H9 (cell line): ENCODE data around the gene WDR17. TPM values are rescaled to one million over a fixed set of nuclear protein-coding genes. Genes with fewer than 3 reads are reported as not detected.

Experiments
- DNase-seq: peaks from one replicate; pipeline ENCODE4 v3.0.0-alpha.2; 2017
- H2AFZ ChIP-seq: one replicate; pipeline ENCODE4 v1.6.1; 2013; ENCODE audit warnings: mild to moderate bottlenecking, low read length, control low read depth, moderate library complexity
- H2AK5ac ChIP-seq: 2 replicates; pipeline ENCODE4 v1.6.1; 2013; ENCODE audit warnings: low read length, control low read depth, mixed read lengths; ENCODE audit not compliant: insufficient read length
- H2BK120ac ChIP-seq: one replicate; pipeline ENCODE4 v1.6.1; 2013; ENCODE audit warnings: low read depth, mild to moderate bottlenecking, low read length, control low read depth, inconsistent platforms; ENCODE audit not compliant: poor library complexity, severe bottlenecking
- H2BK12ac ChIP-seq: 2 replicates; pipeline ENCODE4 v1.6.1; 2013; ENCODE audit warnings: low read length, control low read depth, mixed read lengths, low read depth; ENCODE audit not compliant: insufficient read length
- H2BK15ac ChIP-seq: 2 replicates; pipeline ENCODE4 v1.6.1; 2013; ENCODE audit warnings: low read depth, low read length, control low read depth
- H2BK20ac ChIP-seq: one replicate; pipeline ENCODE4 v1.6.1; 2013; ENCODE audit warnings: low read depth, mild to moderate bottlenecking, low read length, control low read depth, inconsistent platforms; ENCODE audit not compliant: poor library complexity, severe bottlenecking
- H2BK5ac ChIP-seq: 2 replicates; pipeline ENCODE4 v1.6.1; 2013; ENCODE audit warnings: low read length, control low read depth, mixed read lengths; ENCODE audit not compliant: insufficient read length
- H3K14ac ChIP-seq: 2 replicates; pipeline ENCODE4 v1.6.1; 2013; ENCODE audit warnings: low read length, control low read depth; ENCODE audit not compliant: insufficient read depth
- H3K18ac ChIP-seq: 2 replicates; pipeline ENCODE4 v1.6.1; 2013; ENCODE audit warnings: low read depth, mild to moderate bottlenecking, mixed read lengths, low read length, control low read depth; ENCODE audit not compliant: insufficient read length
- H3K23ac ChIP-seq: 2 replicates; pipeline ENCODE4 v1.6.1; 2013; ENCODE audit warnings: low read length, control low read depth, mixed read lengths, low read depth; ENCODE audit not compliant: insufficient read length
- H3K23me2 ChIP-seq: 2 replicates; pipeline ENCODE4 v1.6.1; 2013; ENCODE audit warnings: low read depth, mild to moderate bottlenecking, mixed read lengths, low read length, control low read depth; ENCODE audit not compliant: insufficient read length, poor library complexity, severe bottlenecking
- H3K27ac ChIP-seq: 2 replicates; pipeline ENCODE4 v1.5.1; 2013; ENCODE audit warnings: low read length, control low read depth, mixed read lengths, low read depth; ENCODE audit not compliant: insufficient read length
- H3K27me3 ChIP-seq: 2 replicates; pipeline ENCODE4 v1.6.1; 2013; ENCODE audit warnings: low read length, control low read depth, inconsistent platforms; ENCODE audit not compliant: insufficient read depth
- H3K4ac ChIP-seq: 2 replicates; pipeline ENCODE4 v1.6.1; 2013; ENCODE audit warnings: low read depth, mild to moderate bottlenecking, control low read depth, inconsistent platforms, low read length, moderate library complexity
- H3K4me1 ChIP-seq: 2 replicates; pipeline ENCODE4 v1.6.1; 2013; ENCODE audit warnings: low read length, control low read depth, inconsistent platforms; ENCODE audit not compliant: insufficient read depth
- H3K4me2 ChIP-seq: 2 replicates; pipeline ENCODE4 v1.6.1; 2013; ENCODE audit warnings: low read length, control low read depth, mixed read lengths; ENCODE audit not compliant: insufficient read length, insufficient read depth
- H3K56ac ChIP-seq: 2 replicates; pipeline ENCODE4 v1.6.1; 2013; ENCODE audit warnings: low read depth, mild to moderate bottlenecking, mixed read lengths, low read length, control low read depth; ENCODE audit not compliant: insufficient read length
- H3K79me1 ChIP-seq: 2 replicates; pipeline ENCODE4 v1.6.1; 2013; ENCODE audit warnings: low read depth, mild to moderate bottlenecking, moderate library complexity, low read length, control low read depth, inconsistent platforms; ENCODE audit not compliant: insufficient read depth, poor library complexity, severe bottlenecking
- H3K79me2 ChIP-seq: 2 replicates; pipeline ENCODE4 v1.6.1; 2013; ENCODE audit warnings: low read length, control low read depth, inconsistent platforms; ENCODE audit not compliant: insufficient read depth
- H3K9ac ChIP-seq: 2 replicates; pipeline ENCODE4 v1.6.1; 2013; ENCODE audit warnings: low read length, control low read depth, mixed read lengths; ENCODE audit not compliant: insufficient read length; ENCODE audit errors: extremely low read depth
- H3K9me3 ChIP-seq: one replicate; pipeline ENCODE4 v1.6.1; 2013; ENCODE audit warnings: low read depth, low read length, inconsistent platforms; ENCODE audit not compliant: control insufficient read depth
- H3T11ph ChIP-seq: one replicate; pipeline ENCODE4 v1.6.1; 2013; ENCODE audit warnings: mild to moderate bottlenecking, low read length, control low read depth, inconsistent platforms
- H4K20me1 ChIP-seq: one replicate; pipeline ENCODE4 v1.6.1; 2013; ENCODE audit not compliant: control insufficient read depth, insufficient read length, insufficient read depth
- H4K5ac ChIP-seq: 2 replicates; pipeline ENCODE4 v1.6.1; 2013; ENCODE audit warnings: low read depth, mild to moderate bottlenecking, mixed read lengths, low read length, control low read depth; ENCODE audit not compliant: insufficient read length
- H4K8ac ChIP-seq: replicated peaks from 2 replicates; pipeline ENCODE4 v1.6.1; 2013; ENCODE audit warnings: low read length, control low read depth, mixed read lengths, low read depth; ENCODE audit not compliant: insufficient read length
- H4K91ac ChIP-seq: 2 replicates; pipeline ENCODE4 v1.6.1; 2013; ENCODE audit warnings: low read depth, mild to moderate bottlenecking, moderate library complexity, mixed read lengths, low read length, control low read depth; ENCODE audit not compliant: insufficient read length
- H3K27ac Mint-ChIP-seq, 3 experiments: 2 replicates in 2 of 3; 3 replicates in 1 of 3; pipeline ENCODE4 v1.8.0; 2020 to 2021; ENCODE audit warnings: mixed read lengths in 3 of 3, mild to moderate bottlenecking in 1 of 3, moderate library complexity in 1 of 3
- H3K27me3 Mint-ChIP-seq: 2 replicates; pipeline ENCODE4 v1.8.0; 2021; ENCODE audit warnings: low read depth, mild to moderate bottlenecking, moderate library complexity, mixed read lengths
- H3K36me3 Mint-ChIP-seq, 3 experiments: 2 replicates in 2 of 3; 3 replicates in 1 of 3; pipeline ENCODE4 v1.8.0; 2020 to 2021; ENCODE audit warnings: low read depth in 3 of 3, mixed read lengths in 3 of 3; ENCODE audit not compliant: insufficient read depth in 1 of 3
- H3K4me1 Mint-ChIP-seq, 2 experiments: 2 replicates each; pipeline ENCODE4 v1.8.0; 2020; ENCODE audit warnings: mixed read lengths in 2 of 2
- H3K4me3 Mint-ChIP-seq, 2 experiments: 2 replicates in 1 of 2; 3 replicates in 1 of 2; pipeline ENCODE4 v1.8.0; 2020 to 2021; ENCODE audit warnings: mild to moderate bottlenecking in 2 of 2, mixed read lengths in 2 of 2, moderate library complexity in 1 of 2
- H3K9me3 Mint-ChIP-seq, 2 experiments: 2 replicates in 1 of 2; 3 replicates in 1 of 2; pipeline ENCODE4 v1.8.0; 2020; ENCODE audit warnings: mild to moderate bottlenecking in 2 of 2, mixed read lengths in 2 of 2, moderate library complexity in 1 of 2
- WGBS: extraction: QIAGEN DNeasy Blood & Tissue Kit; methylation state at CpG from one replicate; pipeline ENCODE4 v1.1.7; 2013; ENCODE audit warnings: missing lambda C conversion rate, low lambda C conversion rate, mixed read lengths; ENCODE audit not compliant: insufficient read length; ENCODE audit errors: extremely low coverage; 5-methylcytosine and 5-hydroxymethylcytosine counted together
- total RNA-seq: library from RNA; stranded (reverse); gene quantifications from 2 replicates; pipeline ENCODE4 v1.2.1, GENCODE V29; 2021
- TF ChIP-seq, protein P1 (sequence below): fragments of 200-600 bp; sonication (generic); conservative IDR thresholded peaks from 3 replicates; pipeline ENCODE4 v1.8.0; 2021; ENCODE audit warnings: antibody characterized with exemption, mild to moderate bottlenecking

Gene WDR17
- total RNA-seq, 1 experiment from 2014 or later = 2.6 TPM

DNA sequence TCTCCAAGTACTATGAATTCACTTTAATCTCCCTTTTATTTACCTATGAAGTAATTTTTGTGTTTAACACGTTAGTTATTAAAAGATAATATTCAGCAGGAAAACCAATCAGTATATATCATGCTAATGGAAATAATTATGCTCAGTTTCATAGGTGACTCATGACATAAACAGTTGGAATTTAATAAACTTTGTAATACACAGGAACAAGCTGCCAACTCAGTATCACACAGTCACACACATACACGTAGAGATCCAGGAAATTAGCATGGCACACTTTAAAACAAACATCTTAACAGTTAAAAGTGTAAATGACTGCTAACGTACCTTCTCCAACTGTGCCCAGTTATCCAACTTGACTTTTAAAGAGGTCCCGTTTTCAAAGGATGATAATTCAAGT, 127.5 kb downstream of the WDR17 start:
- H2BK5ac ChIP-seq = no peak overlapping the region
- no peak for DNase-seq
- no peak overlapping the region for H3K9ac ChIP-seq
- TF ChIP-seq, protein P1, sequence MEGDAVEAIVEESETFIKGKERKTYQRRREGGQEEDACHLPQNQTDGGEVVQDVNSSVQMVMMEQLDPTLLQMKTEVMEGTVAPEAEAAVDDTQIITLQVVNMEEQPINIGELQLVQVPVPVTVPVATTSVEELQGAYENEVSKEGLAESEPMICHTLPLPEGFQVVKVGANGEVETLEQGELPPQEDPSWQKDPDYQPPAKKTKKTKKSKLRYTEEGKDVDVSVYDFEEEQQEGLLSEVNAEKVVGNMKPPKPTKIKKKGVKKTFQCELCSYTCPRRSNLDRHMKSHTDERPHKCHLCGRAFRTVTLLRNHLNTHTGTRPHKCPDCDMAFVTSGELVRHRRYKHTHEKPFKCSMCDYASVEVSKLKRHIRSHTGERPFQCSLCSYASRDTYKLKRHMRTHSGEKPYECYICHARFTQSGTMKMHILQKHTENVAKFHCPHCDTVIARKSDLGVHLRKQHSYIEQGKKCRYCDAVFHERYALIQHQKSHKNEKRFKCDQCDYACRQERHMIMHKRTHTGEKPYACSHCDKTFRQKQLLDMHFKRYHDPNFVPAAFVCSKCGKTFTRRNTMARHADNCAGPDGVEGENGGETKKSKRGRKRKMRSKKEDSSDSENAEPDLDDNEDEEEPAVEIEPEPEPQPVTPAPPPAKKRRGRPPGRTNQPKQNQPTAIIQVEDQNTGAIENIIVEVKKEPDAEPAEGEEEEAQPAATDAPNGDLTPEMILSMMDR = no peak
- H2AFZ ChIP-seq = no peak overlapping the region
- H3K9me3 ChIP-seq = no peaks in the 10 kb centered on the region
- no peak overlapping the region for H3K56ac ChIP-seq
- H3K4ac ChIP-seq = no peak overlapping the region
- H4K91ac ChIP-seq = no peak overlapping the region
- H3K79me2 ChIP-seq = no peaks in the 10 kb centered on the region
- Mint-ChIP-seq H3K4me1 (peaks cover 28 to 32% of the 10 kb centered on the region in 2 experiments), H3K36me3 (no peaks in the 10 kb centered on the region), H3K9me3 (no peaks in the 10 kb centered on the region), H3K27ac (no peak overlapping the region), H3K27me3 (no peaks in the 10 kb centered on the region), H3K4me3 (no peak overlapping the region)
- H3K27me3 ChIP-seq = no peaks in the 10 kb centered on the region
- no peak overlapping the region for H2BK120ac ChIP-seq
- WGBS = no CpG with 5 or more reads among the region's 4 CpGs
- no peak overlapping the region for H3K23ac ChIP-seq
- H3K79me1 ChIP-seq = no peaks in the 10 kb centered on the region
- H3K27ac ChIP-seq = no peak overlapping the region
- H3K14ac ChIP-seq = no peak overlapping the region
- no peaks in the 10 kb centered on the region; the same call in 1 of the 2 replicates for H3K4me1 ChIP-seq
- no peak overlapping the region for H2AK5ac ChIP-seq
- H3K18ac ChIP-seq = no peak overlapping the region
- no peaks in the 10 kb centered on the region for H4K20me1 ChIP-seq
- peaks cover 3% of the 10 kb centered on the region for H3K23me2 ChIP-seq
- no peak overlapping the region for H2BK15ac ChIP-seq
- no peak overlapping the region for H4K8ac ChIP-seq
- no peak overlapping the region for H3K4me2 ChIP-seq
- H3T11ph ChIP-seq = no peak overlapping the region
- H2BK12ac ChIP-seq = no peak overlapping the region
- H2BK20ac ChIP-seq = no peak overlapping the region
- no peak overlapping the region for H4K5ac ChIP-seq
